Stimulated activated CD4-positive, alpha-beta T cell treated with anti-CD3 and anti-CD28 coated beads, TNF-alpha, amount 100 ng/mL, for 48 hours (primary cell): Measurements from ENCODE around the gene CYBRD1.

ENCODE experiments used
- DNase-seq, 3 donors: peaks; one replicate each; pipeline ENCODE4 v3.0.0-alpha.2; 2020; ENCODE audit warnings: low read depth in 3 of 3

The CYBRD1 gene

GRCh38 chr2:171602352-171602751 is 80.1 kb downstream of the CYBRD1 start:
- no peak for DNase-seq
